Liver (tissue), 9 donors: ENCODE measurements around the gene RASL12. TPM values are rescaled to one million over a fixed set of nuclear protein-coding genes. Genes with fewer than 3 reads are reported as not detected.

Experiments
- DNase-seq: peaks from one replicate; pipeline ENCODE4 v3.0.0-alpha.2; 2017; ENCODE audit warnings: low spot score
- H3K27ac ChIP-seq, 2 donors: one replicate each; pipeline ENCODE4 v1.7.0; 2013; ENCODE audit warnings: inconsistent platforms in 2 of 2, low read length in 2 of 2, control low read depth in 1 of 2, low read depth in 1 of 2, mild to moderate bottlenecking in 1 of 2
- H3K27me3 ChIP-seq, 4 donors: one replicate each; pipeline versions ENCODE4 v1.6.1 to v1.7.0; 2013; ENCODE audit warnings: low read length in 3 of 4, inconsistent platforms in 1 of 4, mild to moderate bottlenecking in 1 of 4, moderate library complexity in 1 of 4; ENCODE audit not compliant: control insufficient read depth in 4 of 4, insufficient read depth in 4 of 4
- H3K36me3 ChIP-seq, 4 donors: one replicate each; pipeline versions ENCODE4 v1.6.1 to v1.7.0; 2013; ENCODE audit warnings: low read length in 3 of 4, mild to moderate bottlenecking in 3 of 4, low read depth in 1 of 4, moderate library complexity in 1 of 4; ENCODE audit not compliant: control insufficient read depth in 4 of 4, insufficient read depth in 3 of 4
- H3K4me1 ChIP-seq, 4 donors: one replicate each; pipeline versions ENCODE4 v1.6.1 to v1.7.0; 2013; ENCODE audit warnings: low read length in 3 of 4, mild to moderate bottlenecking in 3 of 4, moderate library complexity in 1 of 4; ENCODE audit not compliant: control insufficient read depth in 4 of 4, insufficient read depth in 4 of 4
- H3K4me3 ChIP-seq, 3 donors: one replicate each; pipeline versions ENCODE4 v1.6.1 to v1.7.0; 2013; ENCODE audit warnings: low read length in 3 of 3, control low read depth in 1 of 3, low read depth in 1 of 3, mild to moderate bottlenecking in 1 of 3
- H3K9ac ChIP-seq, 2 donors: one replicate each; pipeline ENCODE4 v1.7.0; 2013; ENCODE audit warnings: low read length in 2 of 2, mild to moderate bottlenecking in 2 of 2, moderate library complexity in 2 of 2, control low read depth in 1 of 2, low read depth in 1 of 2
- H3K9me3 ChIP-seq, 4 donors: one replicate each; pipeline versions ENCODE4 v1.6.1 to v1.7.0; 2013; ENCODE audit warnings: low read length in 3 of 4; ENCODE audit not compliant: control insufficient read depth in 4 of 4
- ATF3 ChIP-seq: IDR thresholded peaks from 2 replicates; pipeline ENCODE4 v1.6.1; 2016; ENCODE audit warnings: antibody characterized with exemption
- CTCF ChIP-seq: fragments of 150-350 bp; IDR thresholded peaks from 2 replicates; pipeline ENCODE4 v1.5.1; 2017; ENCODE audit warnings: improper control_type of control experiment, low read depth, low read length; ENCODE audit not compliant: missing input control
- EGR1 ChIP-seq, 2 donors: IDR thresholded peaks; 2 replicates each; pipeline ENCODE4 v1.6.1; 2016 to 2018; ENCODE audit warnings: antibody characterized with exemption in 2 of 2, low read depth in 2 of 2
- FOXA1 ChIP-seq: IDR thresholded peaks from 2 replicates; pipeline ENCODE4 v1.6.1; 2016; ENCODE audit warnings: antibody characterized with exemption
- FOXA2 ChIP-seq: IDR thresholded peaks from 2 replicates; pipeline ENCODE4 v1.6.1; 2016; ENCODE audit warnings: antibody characterized with exemption
- GABPA ChIP-seq, 2 donors: IDR thresholded peaks in 1 of 2; conservative IDR thresholded peaks in 1 of 2; 2 replicates each; pipeline ENCODE4 v1.6.1; 2016; ENCODE audit warnings: antibody characterized with exemption in 2 of 2, mild to moderate bottlenecking in 1 of 2, moderate library complexity in 1 of 2
- HNF4A ChIP-seq, 2 donors: conservative IDR thresholded peaks; 2 replicates each; pipeline ENCODE4 v1.6.1; 2016; ENCODE audit warnings: antibody characterized with exemption in 2 of 2, mild to moderate bottlenecking in 2 of 2
- HNF4G ChIP-seq: IDR thresholded peaks from 2 replicates; pipeline ENCODE4 v1.6.1; 2016; ENCODE audit warnings: antibody characterized with exemption
- JUND ChIP-seq, 2 donors: IDR thresholded peaks; 2 replicates each; pipeline ENCODE4 v1.6.1; 2016; ENCODE audit warnings: antibody characterized with exemption in 2 of 2
- MAX ChIP-seq: IDR thresholded peaks from 2 replicates; pipeline ENCODE4 v1.6.1; 2016; ENCODE audit warnings: antibody characterized with exemption
- NR2F2 ChIP-seq: IDR thresholded peaks from 2 replicates; pipeline ENCODE4 v1.6.1; 2016; ENCODE audit warnings: antibody characterized with exemption
- RAD21 ChIP-seq, 2 donors: IDR thresholded peaks; 2 replicates each; pipeline ENCODE4 v1.6.1; 2016; ENCODE audit warnings: antibody characterized with exemption in 2 of 2, mild to moderate bottlenecking in 2 of 2
- REST ChIP-seq: IDR thresholded peaks from 2 replicates; pipeline ENCODE4 v1.6.1; 2016; ENCODE audit warnings: antibody characterized with exemption, mild to moderate bottlenecking
- RXRA ChIP-seq, 2 donors: IDR thresholded peaks; 2 replicates each; pipeline ENCODE4 v1.6.1; 2017 to 2018; ENCODE audit warnings: antibody characterized with exemption in 2 of 2, mild to moderate bottlenecking in 1 of 2
- SP1 ChIP-seq: IDR thresholded peaks from 2 replicates; pipeline ENCODE4 v1.6.1; 2018; ENCODE audit warnings: antibody characterized with exemption, mild to moderate bottlenecking
- TAF1 ChIP-seq: conservative IDR thresholded peaks from 2 replicates; pipeline ENCODE4 v1.6.1; 2016; ENCODE audit warnings: antibody characterized with exemption, mild to moderate bottlenecking
- YY1 ChIP-seq: IDR thresholded peaks from 2 replicates; pipeline ENCODE4 v1.6.1; 2016; ENCODE audit warnings: antibody characterized with exemption, mild to moderate bottlenecking
- ZBTB33 ChIP-seq: IDR thresholded peaks from 2 replicates; pipeline ENCODE4 v1.6.1; 2016; ENCODE audit warnings: antibody characterized with exemption
- WGBS: extraction: QIAGEN DNeasy Blood & Tissue Kit; methylation state at CpG from one replicate; pipeline ENCODE4 v1.1.7; 2013; 5-methylcytosine and 5-hydroxymethylcytosine counted together
- polyA plus RNA-seq, 2 donors: library from polyadenylated mRNA; stranded (reverse) in 1 of 2; unstranded in 1 of 2; fragments of 200-250 nt in 1 of 2; fragments of >200 nt in 1 of 2; fragmentation: Nextera tagmentation in 1 of 2; extraction: Ambion mirVana in 1 of 2; gene quantifications; one replicate each; pipeline versions ENCODE4 v1.2.1 to v1.2.3, GENCODE V29; 2013 to 2015
- total RNA-seq, 2 donors: library from RNA; depleted of rRNA; stranded (reverse); fragments of >200 nt; gene quantifications; one replicate each; pipeline ENCODE4 v1.2.3, GENCODE V29; 2014
- donor health status: healthy.
- donor health status: healthy.
- donor health status: healthy.
- donor health status: healthy.
- donor health status: healthy.

Gene RASL12
- total and polyA plus RNA-seq, 4 donors: 0.50 to 0.92 (median 0.63) TPM

GRCh38 chr15:65038428-65038827 is 29.4 kb downstream of the RASL12 start:
- WGBS: 95% methylated on average over 3 of the region's 3 CpGs
- H3K9me3 ChIP-seq: no peaks in the 10 kb centered on the region
- H3K4me3 ChIP-seq: no peak overlapping the region
- no peak for TF ChIP-seq RXRA (IDR thresholded peaks at IDR 0.05)
- H3K27ac ChIP-seq: no peak overlapping the region
- no peaks in the 10 kb centered on the region for H3K36me3 ChIP-seq
- peaks cover 0 to 7% (median 5%) of the 10 kb centered on the region in 4 donors for H3K4me1 ChIP-seq
- no peaks in the 10 kb centered on the region for H3K27me3 ChIP-seq
- no peak for DNase-seq
- H3K9ac ChIP-seq: no peak overlapping the region

- no peaks in the 10 kb centered on the region for H3K27me3 ChIP-seq
- no peaks in the 10 kb centered on the region for H3K36me3 ChIP-seq
- H3K4me3 ChIP-seq: no peak overlapping the region
- WGBS: 75% methylated on average over 1 of the region's 1 CpG
- DNase-seq: no peak
- H3K9me3 ChIP-seq: no peaks in the 10 kb centered on the region
- H3K9ac ChIP-seq: no peak overlapping the region
- no peak for TF ChIP-seq YY1
- no peak for TF ChIP-seq JUND (IDR thresholded peaks at IDR 0.05)
- no peak for TF ChIP-seq MAX
- no peak for TF ChIP-seq SP1
- TF ChIP-seq ZBTB33: no peak
- no peak for TF ChIP-seq NR2F2
- TF ChIP-seq TAF1: no peak
- no peak for TF ChIP-seq REST
- TF ChIP-seq ATF3: no peak
- TF ChIP-seq CTCF: no peak
- TF ChIP-seq GABPA (IDR thresholded peaks at IDR 0.05 in 1 of 2, conservative IDR thresholded peaks at IDR 0.05 in 1 of 2): no peak
- no peak for TF ChIP-seq RAD21 (IDR thresholded peaks at IDR 0.05)
- TF ChIP-seq HNF4G: no peak
- TF ChIP-seq RXRA (IDR thresholded peaks at IDR 0.05): no peak
- TF ChIP-seq FOXA2: no peak
- no peak for TF ChIP-seq FOXA1
- TF ChIP-seq HNF4A (conservative IDR thresholded peaks at IDR 0.05): no peak
- TF ChIP-seq EGR1 (IDR thresholded peaks at IDR 0.05; ENCODE audit: low read depth in 2 of 2): no peak
- H3K27ac ChIP-seq: no peak overlapping the region
- H3K4me1 ChIP-seq: peaks cover 0 to 18% (median 15%) of the 10 kb centered on the region in 4 donors
Observed at GRCh38 chr15:65037309-65037708, 30.5 kb downstream of the RASL12 start.
